H9 (cell line): ENCODE data around the gene ADSS1. TPM values are rescaled to one million over a fixed set of nuclear protein-coding genes. Genes with fewer than 3 reads are reported as not detected.

ENCODE experiments used
- DNase-seq: peaks from one replicate; pipeline ENCODE4 v3.0.0-alpha.2; 2017
- H2AFZ ChIP-seq: one replicate; pipeline ENCODE4 v1.6.1; 2013; ENCODE audit warnings: mild to moderate bottlenecking, low read length, control low read depth, moderate library complexity
- H2AK5ac ChIP-seq: 2 replicates; pipeline ENCODE4 v1.6.1; 2013; ENCODE audit warnings: low read length, control low read depth, mixed read lengths; ENCODE audit not compliant: insufficient read length
- H2BK120ac ChIP-seq: one replicate; pipeline ENCODE4 v1.6.1; 2013; ENCODE audit warnings: low read depth, mild to moderate bottlenecking, low read length, control low read depth, inconsistent platforms; ENCODE audit not compliant: poor library complexity, severe bottlenecking
- H2BK12ac ChIP-seq: 2 replicates; pipeline ENCODE4 v1.6.1; 2013; ENCODE audit warnings: low read length, control low read depth, mixed read lengths, low read depth; ENCODE audit not compliant: insufficient read length
- H2BK15ac ChIP-seq: 2 replicates; pipeline ENCODE4 v1.6.1; 2013; ENCODE audit warnings: low read depth, low read length, control low read depth
- H2BK20ac ChIP-seq: one replicate; pipeline ENCODE4 v1.6.1; 2013; ENCODE audit warnings: low read depth, mild to moderate bottlenecking, low read length, control low read depth, inconsistent platforms; ENCODE audit not compliant: poor library complexity, severe bottlenecking
- H2BK5ac ChIP-seq: 2 replicates; pipeline ENCODE4 v1.6.1; 2013; ENCODE audit warnings: low read length, control low read depth, mixed read lengths; ENCODE audit not compliant: insufficient read length
- H3K14ac ChIP-seq: 2 replicates; pipeline ENCODE4 v1.6.1; 2013; ENCODE audit warnings: low read length, control low read depth; ENCODE audit not compliant: insufficient read depth
- H3K18ac ChIP-seq: 2 replicates; pipeline ENCODE4 v1.6.1; 2013; ENCODE audit warnings: low read depth, mild to moderate bottlenecking, mixed read lengths, low read length, control low read depth; ENCODE audit not compliant: insufficient read length
- H3K23ac ChIP-seq: 2 replicates; pipeline ENCODE4 v1.6.1; 2013; ENCODE audit warnings: low read length, control low read depth, mixed read lengths, low read depth; ENCODE audit not compliant: insufficient read length
- H3K23me2 ChIP-seq: 2 replicates; pipeline ENCODE4 v1.6.1; 2013; ENCODE audit warnings: low read depth, mild to moderate bottlenecking, mixed read lengths, low read length, control low read depth; ENCODE audit not compliant: insufficient read length, poor library complexity, severe bottlenecking
- H3K27ac ChIP-seq: 2 replicates; pipeline ENCODE4 v1.5.1; 2013; ENCODE audit warnings: low read length, control low read depth, mixed read lengths, low read depth; ENCODE audit not compliant: insufficient read length
- H3K27me3 ChIP-seq: 2 replicates; pipeline ENCODE4 v1.6.1; 2013; ENCODE audit warnings: low read length, control low read depth, inconsistent platforms; ENCODE audit not compliant: insufficient read depth
- H3K4ac ChIP-seq: 2 replicates; pipeline ENCODE4 v1.6.1; 2013; ENCODE audit warnings: low read depth, mild to moderate bottlenecking, control low read depth, inconsistent platforms, low read length, moderate library complexity
- H3K4me1 ChIP-seq: 2 replicates; pipeline ENCODE4 v1.6.1; 2013; ENCODE audit warnings: low read length, control low read depth, inconsistent platforms; ENCODE audit not compliant: insufficient read depth
- H3K4me2 ChIP-seq: 2 replicates; pipeline ENCODE4 v1.6.1; 2013; ENCODE audit warnings: low read length, control low read depth, mixed read lengths; ENCODE audit not compliant: insufficient read length, insufficient read depth
- H3K56ac ChIP-seq: 2 replicates; pipeline ENCODE4 v1.6.1; 2013; ENCODE audit warnings: low read depth, mild to moderate bottlenecking, mixed read lengths, low read length, control low read depth; ENCODE audit not compliant: insufficient read length
- H3K79me1 ChIP-seq: 2 replicates; pipeline ENCODE4 v1.6.1; 2013; ENCODE audit warnings: low read depth, mild to moderate bottlenecking, moderate library complexity, low read length, control low read depth, inconsistent platforms; ENCODE audit not compliant: insufficient read depth, poor library complexity, severe bottlenecking
- H3K79me2 ChIP-seq: 2 replicates; pipeline ENCODE4 v1.6.1; 2013; ENCODE audit warnings: low read length, control low read depth, inconsistent platforms; ENCODE audit not compliant: insufficient read depth
- H3K9ac ChIP-seq: 2 replicates; pipeline ENCODE4 v1.6.1; 2013; ENCODE audit warnings: low read length, control low read depth, mixed read lengths; ENCODE audit not compliant: insufficient read length; ENCODE audit errors: extremely low read depth
- H3K9me3 ChIP-seq: one replicate; pipeline ENCODE4 v1.6.1; 2013; ENCODE audit warnings: low read depth, low read length, inconsistent platforms; ENCODE audit not compliant: control insufficient read depth
- H3T11ph ChIP-seq: one replicate; pipeline ENCODE4 v1.6.1; 2013; ENCODE audit warnings: mild to moderate bottlenecking, low read length, control low read depth, inconsistent platforms
- H4K20me1 ChIP-seq: one replicate; pipeline ENCODE4 v1.6.1; 2013; ENCODE audit not compliant: control insufficient read depth, insufficient read length, insufficient read depth
- H4K5ac ChIP-seq: 2 replicates; pipeline ENCODE4 v1.6.1; 2013; ENCODE audit warnings: low read depth, mild to moderate bottlenecking, mixed read lengths, low read length, control low read depth; ENCODE audit not compliant: insufficient read length
- H4K8ac ChIP-seq: replicated peaks from 2 replicates; pipeline ENCODE4 v1.6.1; 2013; ENCODE audit warnings: low read length, control low read depth, mixed read lengths, low read depth; ENCODE audit not compliant: insufficient read length
- H4K91ac ChIP-seq: 2 replicates; pipeline ENCODE4 v1.6.1; 2013; ENCODE audit warnings: low read depth, mild to moderate bottlenecking, moderate library complexity, mixed read lengths, low read length, control low read depth; ENCODE audit not compliant: insufficient read length
- H3K27ac Mint-ChIP-seq, 3 experiments: 2 replicates in 2 of 3; 3 replicates in 1 of 3; pipeline ENCODE4 v1.8.0; 2020 to 2021; ENCODE audit warnings: mixed read lengths in 3 of 3, mild to moderate bottlenecking in 1 of 3, moderate library complexity in 1 of 3
- H3K27me3 Mint-ChIP-seq: 2 replicates; pipeline ENCODE4 v1.8.0; 2021; ENCODE audit warnings: low read depth, mild to moderate bottlenecking, moderate library complexity, mixed read lengths
- H3K36me3 Mint-ChIP-seq, 3 experiments: 2 replicates in 2 of 3; 3 replicates in 1 of 3; pipeline ENCODE4 v1.8.0; 2020 to 2021; ENCODE audit warnings: low read depth in 3 of 3, mixed read lengths in 3 of 3; ENCODE audit not compliant: insufficient read depth in 1 of 3
- H3K4me1 Mint-ChIP-seq, 2 experiments: 2 replicates each; pipeline ENCODE4 v1.8.0; 2020; ENCODE audit warnings: mixed read lengths in 2 of 2
- H3K4me3 Mint-ChIP-seq, 2 experiments: 2 replicates in 1 of 2; 3 replicates in 1 of 2; pipeline ENCODE4 v1.8.0; 2020 to 2021; ENCODE audit warnings: mild to moderate bottlenecking in 2 of 2, mixed read lengths in 2 of 2, moderate library complexity in 1 of 2
- H3K9me3 Mint-ChIP-seq, 2 experiments: 2 replicates in 1 of 2; 3 replicates in 1 of 2; pipeline ENCODE4 v1.8.0; 2020; ENCODE audit warnings: mild to moderate bottlenecking in 2 of 2, mixed read lengths in 2 of 2, moderate library complexity in 1 of 2
- CTCF ChIP-seq: fragments of 200-600 bp; sonication (generic); conservative IDR thresholded peaks from 3 replicates; pipeline ENCODE4 v1.8.0; 2021; ENCODE audit warnings: antibody characterized with exemption, mild to moderate bottlenecking
- WGBS: extraction: QIAGEN DNeasy Blood & Tissue Kit; methylation state at CpG from one replicate; pipeline ENCODE4 v1.1.7; 2013; ENCODE audit warnings: missing lambda C conversion rate, low lambda C conversion rate, mixed read lengths; ENCODE audit not compliant: insufficient read length; ENCODE audit errors: extremely low coverage; 5-methylcytosine and 5-hydroxymethylcytosine counted together
- total RNA-seq: library from RNA; stranded (reverse); gene quantifications from 2 replicates; pipeline ENCODE4 v1.2.1, GENCODE V29; 2021

Gene ADSS1
- total RNA-seq, 1 experiment from 2014 or later: 8.5 TPM

- no peak overlapping the region for H2BK20ac ChIP-seq
- no peaks in the 10 kb centered on the region for H3K27me3 ChIP-seq
- no peak overlapping the region for H2AK5ac ChIP-seq
- no peak overlapping the region for H3K14ac ChIP-seq
- H2BK5ac ChIP-seq: no peak overlapping the region
- no peak for TF ChIP-seq CTCF
- peak overlapping the region; percentile 47 for H3K4me2 ChIP-seq
- peaks cover 7% of the 10 kb centered on the region for H3K27me3 Mint-ChIP-seq
- DNase-seq: no peak
- H3K56ac ChIP-seq: no peak overlapping the region
- H2BK15ac ChIP-seq: no peak overlapping the region
- no peak overlapping the region for H2BK120ac ChIP-seq
- H3K23ac ChIP-seq: no peak overlapping the region
- no peak overlapping the region for H3K9ac ChIP-seq
- no peaks in the 10 kb centered on the region for H3K79me1 ChIP-seq
- no peak overlapping the region for H4K8ac ChIP-seq
- no peak overlapping the region for H3K27ac ChIP-seq
- no peaks in the 10 kb centered on the region; the same call in 1 of the 2 replicates for H3K4me1 ChIP-seq
- H3K9me3 ChIP-seq: peaks cover 6% of the 10 kb centered on the region
- no peak overlapping the region for H4K91ac ChIP-seq
- peak overlapping the region; percentile 87 to 90 for H3K4me3 Mint-ChIP-seq
- peaks cover 13 to 19% of the 10 kb centered on the region in 2 experiments for H3K9me3 Mint-ChIP-seq
- peak overlapping the region in 1 of 3 experiments; percentile 96; a peak in 3 of 7 replicates for H3K27ac Mint-ChIP-seq
- no peak overlapping the region for H2AFZ ChIP-seq
- H3K79me2 ChIP-seq: peaks cover 16% of the 10 kb centered on the region; the same call in 1 of the 2 replicates
- H3K23me2 ChIP-seq: peaks cover 12% of the 10 kb centered on the region
- H3T11ph ChIP-seq: no peak overlapping the region
- no CpG with 5 or more reads among the region's 21 CpGs for WGBS
- H4K5ac ChIP-seq: no peak overlapping the region
- no peak overlapping the region for H2BK12ac ChIP-seq
- peaks cover 15 to 46% (median 34%) of the 10 kb centered on the region in 3 experiments; a peak in 6 of 7 replicates for H3K36me3 Mint-ChIP-seq
- no peak overlapping the region for H3K4ac ChIP-seq
- peak overlapping the region; percentile 76 for H3K18ac ChIP-seq
- H3K4me1 Mint-ChIP-seq: peaks cover 18 to 19% of the 10 kb centered on the region in 2 experiments
- no peaks in the 10 kb centered on the region for H4K20me1 ChIP-seq
These were observed 28.4 kb downstream of the ADSS1 start for GRCh38 chr14:104752423-104752734.
